GM23248 (cell line): ENCODE measurements around the gene TMED10.

Experiments
- EZH2 ChIP-seq: fragments of 200-600 bp; sonication (generic); IDR thresholded peaks from 2 replicates; pipeline ENCODE4 v1.6.1; 2018; ENCODE audit warnings: antibody characterized with exemption, mild to moderate bottlenecking; ENCODE audit not compliant: insufficient read depth, poor library complexity, severe bottlenecking
- EZH2phosphoT487 ChIP-seq: fragments of 200-600 bp; sonication (generic); IDR thresholded peaks from 2 replicates; pipeline ENCODE4 v1.6.1; 2018; ENCODE audit warnings: antibody characterized with exemption, moderate library complexity, mild to moderate bottlenecking, low read depth; ENCODE audit not compliant: insufficient read depth

DNA sequence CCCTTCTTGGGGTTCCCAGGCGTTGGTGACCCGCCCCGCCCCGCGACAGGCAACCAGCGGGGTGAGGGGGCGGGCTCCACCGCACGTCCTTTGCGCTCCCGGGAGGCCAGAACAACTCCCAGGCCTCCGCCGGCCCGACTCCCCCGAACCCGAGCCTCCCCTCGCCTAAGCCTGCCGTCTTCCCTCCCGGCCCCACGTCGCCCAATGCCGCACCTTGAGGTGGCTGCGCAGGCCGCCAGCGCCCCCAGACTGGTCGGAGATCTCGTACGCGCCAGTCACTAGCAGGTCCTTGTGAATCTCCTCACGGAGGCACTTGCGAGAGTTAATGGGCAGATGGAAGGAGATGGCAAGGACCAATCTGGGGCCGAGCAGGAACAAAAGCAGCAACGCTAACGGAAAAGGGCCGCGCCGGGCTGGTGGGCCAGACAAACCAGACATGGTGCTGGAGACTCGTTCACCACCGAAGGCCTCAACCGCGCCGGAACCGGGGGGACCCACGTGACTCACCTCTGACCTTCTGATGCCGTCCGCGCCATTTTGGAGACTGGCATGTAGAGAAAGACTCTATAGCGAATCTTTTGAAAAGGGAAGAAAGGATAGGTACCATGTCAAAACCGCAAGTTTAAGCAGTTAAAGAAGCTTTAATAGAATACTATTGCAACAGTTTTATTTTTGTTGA, at the start of gene TMED10:
- no peak for TF ChIP-seq EZH2phosphoT487
- TF ChIP-seq EZH2: no peak
